WTC11 (cell line): ENCODE data around the gene MGAT5B.

Experiments
- AFF4 ChIP-seq: sonication (generic); formaldehyde crosslinking; IDR thresholded peaks from 2 replicates; pipeline ENCODE4 v1.8.1; 2023; ENCODE audit warnings: mild to moderate bottlenecking, missing genetic modification reagents, borderline replicate concordance
- ATF3 ChIP-seq: sonication (generic); formaldehyde crosslinking; conservative IDR thresholded peaks from 2 replicates; pipeline ENCODE4 v1.8.1; 2022; ENCODE audit warnings: mild to moderate bottlenecking, missing genetic modification reagents
- CDX4 ChIP-seq: fragments of 250-450 bp; sonication (Bioruptor Pico); IDR thresholded peaks from 2 replicates; pipeline ENCODE4 v1.9.0; 2021; ENCODE audit warnings: moderate library complexity, mild to moderate bottlenecking, inconsistent platforms, borderline replicate concordance
- CTCF ChIP-seq: fragments of 200-600 bp; IDR thresholded peaks from 2 replicates; pipeline ENCODE4 v1.8.0; 2022; ENCODE audit warnings: antibody characterized with exemption
- E2F5 ChIP-seq: sonication (generic); formaldehyde crosslinking; IDR thresholded peaks from 2 replicates; pipeline ENCODE4 v1.8.1; 2022; ENCODE audit warnings: mild to moderate bottlenecking, moderate library complexity, missing genetic modification reagents
- ESRRA ChIP-seq: sonication (generic); formaldehyde crosslinking; IDR thresholded peaks from 2 replicates; pipeline ENCODE4 v1.8.1; 2022; ENCODE audit warnings: mild to moderate bottlenecking, missing genetic modification reagents, borderline replicate concordance
- FOXK1 ChIP-seq: sonication (generic); formaldehyde crosslinking; IDR thresholded peaks from 2 replicates; pipeline ENCODE4 v1.8.0; 2022; ENCODE audit warnings: mild to moderate bottlenecking, moderate library complexity, missing genetic modification reagents
- NR3C1 ChIP-seq: sonication (generic); formaldehyde crosslinking; conservative IDR thresholded peaks from 2 replicates; pipeline ENCODE4 v1.8.1; 2023; ENCODE audit warnings: low read depth, mild to moderate bottlenecking, missing genetic modification reagents
- ZNF512 ChIP-seq: sonication (generic); formaldehyde crosslinking; IDR thresholded peaks from 2 replicates; pipeline ENCODE4 v1.8.1; 2022; ENCODE audit warnings: missing genetic modification reagents, borderline replicate concordance

GRCh38 chr17:76847031-76847430, 21.2 kb upstream of the MGAT5B start:
- TF ChIP-seq ESRRA (no peak), CTCF (no peak), E2F5 (CRISPR knock-in tag) (no peak), ATF3 (CRISPR knock-in tag) (no peak), CDX4 (no peak), ZNF512 (CRISPR knock-in tag) (no peak), AFF4 (no peak), FOXK1 (CRISPR knock-in tag) (no peak), NR3C1 (no peak)
